Stomach smooth muscle (tissue), 2 donors: ENCODE data around the gene OLFM4.

Source experiments
- H3K27ac ChIP-seq: one replicate; pipeline ENCODE4 v1.7.0; 2013; ENCODE audit warnings: mild to moderate bottlenecking, low read length, inconsistent platforms
- H3K27me3 ChIP-seq, 2 donors: one replicate each; pipeline ENCODE4 v1.7.0; 2013; ENCODE audit warnings: low read length in 2 of 2; ENCODE audit not compliant: insufficient read depth in 2 of 2, control insufficient read depth in 1 of 2
- H3K36me3 ChIP-seq, 2 donors: one replicate each; pipeline ENCODE4 v1.7.0; 2013; ENCODE audit warnings: low read length in 2 of 2; ENCODE audit not compliant: control insufficient read depth in 2 of 2, insufficient read depth in 2 of 2
- H3K4me1 ChIP-seq: one replicate; pipeline ENCODE4 v1.7.0; 2013; ENCODE audit warnings: low read length; ENCODE audit not compliant: control insufficient read depth, insufficient read depth
- H3K4me3 ChIP-seq, 2 donors: one replicate each; pipeline ENCODE4 v1.7.0; 2013; ENCODE audit warnings: low read length in 2 of 2
- H3K9ac ChIP-seq, 2 donors: one replicate each; pipeline ENCODE4 v1.7.0; 2013; ENCODE audit warnings: low read length in 2 of 2, mild to moderate bottlenecking in 1 of 2
- H3K9me3 ChIP-seq, 2 donors: one replicate each; pipeline ENCODE4 v1.7.0; 2013; ENCODE audit warnings: low read length in 2 of 2; ENCODE audit not compliant: control insufficient read depth in 2 of 2
- donor health status: healthy.
- donor health status: Pancreatic carcinoma.

Gene OLFM4

DNA sequence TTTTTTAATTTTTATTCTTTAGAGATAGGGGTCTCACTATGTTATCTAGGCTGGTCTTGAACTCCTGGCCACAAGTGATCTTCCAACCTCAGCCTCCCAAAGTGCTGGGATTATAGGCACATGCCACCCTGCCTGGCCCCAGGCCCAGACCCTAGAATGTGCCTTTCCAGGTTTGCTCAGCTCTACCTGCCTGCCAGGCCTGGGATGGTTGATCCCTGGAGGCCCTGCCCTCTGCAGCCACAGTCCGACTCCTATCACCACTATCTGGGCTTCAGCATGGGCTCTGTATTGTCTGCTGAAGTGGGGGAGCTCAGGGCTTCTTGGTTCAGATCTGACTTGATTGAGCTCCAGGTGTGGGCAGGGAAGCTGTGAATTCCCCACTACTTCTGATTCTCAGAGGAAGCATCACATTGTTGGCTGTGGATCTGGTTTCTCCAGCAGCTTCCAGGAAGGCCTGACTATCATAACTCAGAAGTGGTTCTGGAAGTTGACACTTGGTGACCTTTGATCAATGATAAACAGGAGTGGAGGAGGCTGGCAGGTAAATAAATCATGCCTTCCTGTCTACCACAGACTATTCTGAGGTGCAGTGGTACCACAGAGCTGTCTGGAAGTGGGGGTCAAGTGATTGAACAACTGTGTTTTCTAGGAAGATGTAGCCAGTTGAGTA, 71.9 kb downstream of the OLFM4 start:
- Histone ChIP-seq H3K9me3 (no peaks in the 10 kb centered on the region), H3K9ac (no peak overlapping the region), H3K27ac (no peak overlapping the region), H3K27me3 (no peaks in the 10 kb centered on the region), H3K4me1 (no peaks in the 10 kb centered on the region), H3K4me3 (no peak overlapping the region), H3K36me3 (no peaks in the 10 kb centered on the region)
